GM21529 (cell line): Measurements from ENCODE around the gene ZNF814.
A peak's percentile ranks its signal among the peaks of the same experiment; 100 is the strongest.
"Not testable (repeated sequence)": the region's sequence is repeated elsewhere in the genome, so short reads cannot be mapped to it uniquely, and the experiment has no call there.

Experiments used
- ATAC-seq: cut with Tn5 transposase; IDR thresholded peaks from one replicate; pipeline ENCODE4 v1.9.1; 2021; ENCODE audit not compliant: unreplicated experiment

The ZNF814 gene

DNA sequence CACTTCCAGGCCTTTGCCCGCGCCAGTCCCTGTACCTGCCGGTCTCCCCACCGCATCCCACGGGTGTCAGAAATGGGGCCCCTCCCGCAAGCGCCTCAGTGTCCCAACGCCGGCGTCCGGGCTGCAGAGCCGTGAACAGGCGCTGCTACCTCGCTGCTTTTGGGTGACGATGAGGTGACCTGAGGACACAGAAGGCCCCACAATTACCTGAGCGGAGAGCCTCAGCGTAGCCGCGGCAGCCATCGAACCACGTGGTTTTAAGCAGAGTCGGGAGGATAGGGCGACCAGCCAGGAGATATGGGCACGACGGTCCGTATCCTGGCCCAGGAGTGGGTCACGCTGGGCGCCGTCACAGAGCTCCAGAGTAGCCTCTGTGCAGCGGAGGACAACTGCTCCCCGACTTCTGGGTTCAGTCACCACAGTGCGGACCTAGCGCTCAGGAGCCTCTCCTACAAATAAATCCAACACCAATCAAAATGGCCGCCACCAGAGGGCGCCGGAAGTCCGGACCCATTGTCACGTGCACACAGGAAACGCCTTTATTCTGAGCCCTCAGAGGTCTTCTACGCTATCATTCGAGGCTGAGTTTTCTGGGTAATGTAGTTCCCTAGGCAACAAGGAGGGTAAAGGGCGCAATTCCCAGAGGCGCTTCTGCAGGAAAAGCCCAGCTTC lies at the start of gene ZNF814:
ZNF814 (minus strand) TSS at position 478 of the 672 bp plus-strand sequence; CDS start at position 243, 235 bp downstream.
- ATAC-seq, result peak; percentile 85

DNA sequence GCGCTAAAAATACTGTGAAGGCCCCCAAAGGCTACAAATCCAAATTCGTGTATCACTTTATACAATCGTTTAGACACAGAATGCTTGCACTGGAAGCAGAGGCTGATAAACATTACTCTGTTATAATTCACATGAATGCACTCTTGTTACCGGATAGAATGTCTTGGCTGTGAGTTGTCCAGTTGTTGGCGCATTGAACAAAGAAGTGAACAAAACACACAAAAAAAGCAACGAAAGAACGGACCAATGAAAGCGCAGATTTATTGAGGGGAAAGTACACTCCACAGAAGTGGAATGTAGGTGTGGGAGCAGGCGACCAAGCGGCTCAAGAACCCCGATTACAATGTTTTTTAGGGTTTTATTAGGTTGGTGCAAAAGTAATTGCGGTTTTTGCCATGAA lies 46.9 kb upstream of the ZNF814 start:
- ATAC-seq, result no peak

DNA sequence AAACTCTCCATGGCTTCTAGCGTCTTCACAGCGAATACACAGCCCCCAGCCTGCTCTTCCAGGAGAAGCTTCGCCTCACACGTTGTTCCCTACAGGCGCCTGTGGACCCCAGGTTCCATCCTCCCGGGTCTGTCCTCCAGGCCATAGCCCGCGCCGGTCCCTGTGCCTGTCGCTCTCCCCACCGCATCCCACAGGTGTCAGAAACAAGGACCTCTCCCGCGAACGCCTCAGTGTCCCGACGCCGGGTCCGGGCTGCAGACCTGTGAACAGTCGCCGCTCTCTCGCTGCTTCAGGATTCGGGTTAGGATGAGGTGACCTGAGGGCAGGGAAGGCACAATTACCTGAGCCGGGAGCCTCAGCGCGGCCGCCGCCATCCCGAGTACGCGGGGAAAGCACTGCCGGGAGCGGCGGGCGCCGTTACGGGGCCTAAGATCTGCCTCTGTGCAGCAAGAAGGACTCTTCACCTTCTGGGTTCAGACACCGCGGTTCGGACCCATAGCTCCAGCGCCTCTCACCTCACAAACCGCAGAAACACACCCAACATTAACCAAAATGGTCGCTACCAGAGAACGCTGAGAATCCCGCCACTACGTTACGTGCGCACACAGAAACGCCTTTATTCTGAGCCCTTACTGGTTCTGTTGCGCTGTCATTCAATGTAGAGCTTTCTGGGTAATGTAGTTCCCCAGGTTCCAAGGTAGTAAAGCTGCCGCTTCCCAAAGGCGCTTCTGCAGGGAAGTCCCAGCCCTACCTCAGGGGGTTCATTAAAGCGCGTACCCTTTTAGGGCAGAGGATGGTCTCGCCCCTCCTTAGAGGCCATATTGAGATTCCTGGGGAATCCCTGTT lies 46.2 kb upstream of the ZNF814 start, which contains the start of gene ZNF418:
ZNF418 (minus strand) TSS at position 583 of the 846 bp plus-strand sequence. CDS start 1,580 bp downstream, outside the sequence.
- peak; percentile 74 for ATAC-seq

DNA sequence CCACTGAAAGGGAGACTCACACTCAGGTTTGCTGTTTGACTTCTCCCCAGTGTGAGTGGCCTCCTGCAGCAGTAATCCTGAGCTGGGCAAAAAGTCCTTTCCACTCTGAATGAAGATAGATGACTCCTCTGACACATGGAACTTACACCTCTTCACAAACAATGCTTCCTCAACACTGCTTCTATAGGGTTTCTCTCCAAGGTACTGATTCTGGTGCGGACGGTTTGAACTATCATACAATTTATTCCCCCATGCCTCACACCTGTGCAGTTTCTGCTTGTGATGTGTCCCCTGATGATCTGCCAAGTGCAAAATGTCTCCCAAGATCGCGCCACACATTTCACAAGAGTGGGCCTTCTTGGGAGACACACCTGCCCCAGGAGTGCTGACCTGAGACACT lies 38.8 kb upstream of the ZNF814 start:
- ATAC-seq, result no peak

DNA sequence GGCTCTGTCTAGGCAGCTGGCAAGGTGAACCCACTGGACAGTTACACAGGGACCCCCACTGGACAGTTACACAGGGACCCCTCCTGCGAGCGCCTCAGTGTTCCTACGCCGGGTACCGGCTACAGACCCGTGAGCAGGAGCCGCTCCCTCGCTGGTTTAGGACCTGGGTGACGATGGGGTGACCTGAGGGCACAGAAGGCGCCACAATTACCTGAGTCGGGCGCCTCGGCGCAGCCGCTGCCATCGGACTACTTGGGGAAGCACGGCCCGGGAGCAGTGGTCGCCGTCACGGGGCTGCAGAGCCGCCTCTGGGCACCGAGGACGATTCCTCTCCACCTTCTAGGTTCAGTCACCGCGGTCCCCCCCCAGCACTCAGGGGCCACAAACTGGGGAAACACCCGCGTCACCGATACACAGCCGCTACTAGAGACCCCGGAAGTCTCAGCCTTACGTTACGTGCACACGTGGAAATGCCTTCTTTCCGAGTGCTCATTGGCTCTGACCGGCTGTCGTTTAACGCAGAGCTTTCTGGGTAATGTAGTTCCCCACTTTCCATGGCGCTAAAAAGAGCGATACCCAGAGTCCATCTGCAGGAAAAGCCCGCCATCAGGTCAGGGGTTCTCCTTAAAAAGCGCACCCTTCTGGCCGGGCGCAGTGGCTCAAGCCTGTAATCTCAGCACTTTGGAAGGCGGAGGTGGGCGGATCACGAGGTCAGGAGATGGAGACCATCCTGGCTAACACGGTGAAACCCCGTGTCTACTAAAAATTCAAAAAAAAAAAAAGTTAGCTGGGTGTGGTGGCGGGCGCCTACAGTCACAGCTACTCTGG lies 27.5 kb upstream of the ZNF814 start, which contains the start of gene ZNF417:
ZNF417 (minus strand) TSS at position 425 of the 828 bp plus-strand sequence; CDS start at position 244, 181 bp downstream.
- peak; percentile 97 for ATAC-seq

DNA sequence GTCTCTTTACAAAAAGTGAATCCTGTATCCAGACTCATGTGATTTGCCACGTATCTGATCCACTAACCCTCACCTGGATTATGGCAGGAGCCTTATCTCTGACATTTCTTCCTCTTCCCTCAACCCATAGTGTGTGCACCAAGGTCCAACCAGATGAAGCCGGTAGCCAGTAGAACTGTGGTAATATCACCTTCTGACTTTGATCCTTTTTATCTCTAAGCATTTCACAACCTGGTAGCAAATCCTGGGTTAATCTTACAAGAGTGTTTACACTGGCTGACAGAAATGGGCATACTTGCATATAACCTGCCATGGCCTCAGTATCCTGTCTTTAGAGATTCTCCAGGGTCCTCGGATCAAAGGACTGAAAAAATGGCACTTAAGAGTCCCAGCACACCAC lies 25.7 kb upstream of the ZNF814 start:
- no peak for ATAC-seq

DNA sequence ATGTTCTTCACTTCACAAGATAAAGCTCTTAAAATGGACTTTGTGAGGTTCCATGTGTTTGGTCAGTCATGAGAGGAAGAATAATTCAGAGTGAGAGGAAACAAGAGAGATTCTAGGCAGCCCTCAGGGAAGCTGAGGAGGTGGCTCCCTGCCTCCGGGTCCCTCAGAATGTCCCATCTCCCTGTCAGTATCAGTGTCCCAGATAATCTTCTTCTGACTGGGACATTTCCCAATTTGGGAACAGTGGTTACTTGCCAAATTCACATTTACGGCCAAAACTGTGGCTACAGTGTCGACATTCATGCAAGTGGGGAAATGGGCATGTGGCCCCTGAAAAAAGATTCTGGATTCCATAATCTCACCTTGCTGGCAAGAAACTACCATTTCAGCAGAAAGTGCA lies 18.6 kb upstream of the ZNF814 start:
- no peak for ATAC-seq

DNA sequence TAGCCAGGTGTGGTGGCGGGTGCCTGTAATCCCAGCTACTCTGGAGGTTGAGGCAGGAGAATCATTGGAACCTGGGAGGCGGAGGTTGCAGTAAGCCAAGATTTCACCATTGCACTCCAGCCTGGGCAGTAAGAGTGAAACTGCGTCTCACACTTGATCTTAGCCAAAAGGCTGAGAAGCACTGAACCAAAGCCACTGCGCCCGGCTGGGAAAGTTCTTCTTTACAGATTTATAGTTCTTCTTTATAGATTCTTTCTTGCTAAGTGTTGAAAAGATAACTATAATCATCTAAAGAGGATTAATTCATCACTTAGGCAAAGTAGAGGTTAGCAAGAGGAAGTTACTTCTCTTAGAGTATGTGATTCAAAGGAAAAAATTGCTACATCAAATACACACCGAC lies 16.4 kb upstream of the ZNF814 start:
- no peak for ATAC-seq

DNA sequence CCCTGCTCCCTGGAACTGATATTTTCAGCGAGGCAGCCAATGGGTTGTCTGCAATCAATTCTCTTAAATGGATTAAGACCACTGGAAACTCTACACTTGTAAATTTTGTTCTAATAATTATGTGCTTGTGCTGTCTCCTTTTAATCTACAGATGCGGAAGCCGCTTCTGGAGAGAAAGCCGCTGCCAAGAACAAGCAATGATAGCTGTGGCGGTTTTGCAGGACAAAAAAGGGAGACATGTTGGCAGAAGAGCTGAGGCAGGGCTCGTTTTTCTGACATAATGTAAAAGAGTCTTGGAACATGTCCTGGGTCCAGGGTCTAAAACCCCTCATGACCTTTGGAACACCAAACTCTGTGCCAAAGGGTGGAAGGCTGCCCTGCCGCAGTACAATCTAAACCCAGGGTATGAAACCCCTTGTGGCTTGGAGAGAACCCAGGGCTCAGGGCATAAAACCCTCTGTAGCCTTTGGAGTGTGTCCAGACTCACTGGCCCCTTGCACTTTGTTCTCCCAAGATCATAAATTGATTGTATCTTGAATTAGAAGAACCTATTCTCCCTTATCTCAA lies 14.9 kb upstream of the ZNF814 start:
- ATAC-seq, result no peak

DNA sequence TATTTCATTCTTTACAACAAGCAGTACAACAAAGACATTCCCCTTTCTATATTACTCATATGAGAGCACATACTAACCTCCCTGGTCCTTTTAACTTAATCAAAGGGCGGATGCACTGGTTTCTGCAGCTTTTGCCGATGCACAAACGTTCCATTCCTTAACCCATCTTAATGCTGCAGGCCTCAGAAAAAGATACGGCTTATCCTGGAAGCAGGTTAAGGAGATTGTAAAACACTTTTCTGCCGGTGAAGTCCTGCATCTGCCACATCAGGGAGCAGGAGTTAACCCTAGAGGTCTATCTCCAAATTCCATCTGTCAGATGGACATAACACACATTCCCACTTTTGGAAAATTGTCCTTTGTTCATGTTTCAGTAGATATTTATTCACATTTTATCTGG lies 11.5 kb upstream of the ZNF814 start:
- ATAC-seq, result no peak

DNA sequence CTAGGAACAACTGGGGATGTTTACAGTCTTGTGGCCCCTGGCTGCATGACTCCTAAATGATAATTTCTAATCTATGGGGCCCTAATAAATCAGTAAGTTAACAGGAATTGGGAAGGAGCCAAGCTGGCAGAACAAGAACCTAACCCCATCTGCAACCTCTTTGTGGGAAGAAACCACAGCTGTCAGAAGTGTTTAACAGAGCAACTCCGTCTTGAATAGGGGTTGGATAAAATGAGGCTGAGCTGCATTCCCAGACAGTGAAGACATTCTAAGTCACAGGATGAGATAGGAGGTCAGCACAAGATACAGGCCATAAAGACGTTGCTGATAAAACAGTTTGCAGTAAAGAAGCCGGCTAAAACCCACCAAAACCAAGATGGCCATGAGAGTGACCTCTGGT lies 1.9 kb upstream of the ZNF814 start:
- ATAC-seq, result not testable (repeated sequence)

DNA sequence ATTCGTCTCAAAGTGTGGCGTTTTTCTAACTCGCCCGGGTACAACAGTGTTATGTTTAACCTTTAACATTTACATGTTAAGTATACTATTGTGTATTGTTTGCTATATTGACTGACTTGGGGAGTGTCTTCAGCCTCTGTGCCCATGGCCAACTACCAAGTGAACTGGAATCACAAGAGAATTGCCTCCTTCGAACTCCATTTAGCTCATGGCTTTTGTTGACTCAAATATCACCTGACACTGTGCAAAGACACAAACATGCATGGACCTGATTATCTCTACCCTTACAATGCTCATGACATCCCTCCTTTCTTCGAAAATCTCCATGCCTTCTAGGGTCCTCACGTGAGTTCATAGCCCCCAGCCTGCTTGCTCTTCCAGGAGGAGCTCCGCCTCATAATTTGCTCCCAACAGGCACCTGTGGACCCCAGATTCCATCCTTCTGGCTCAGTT lies 704 bp downstream of the ZNF814 start:
- no peak for ATAC-seq

DNA sequence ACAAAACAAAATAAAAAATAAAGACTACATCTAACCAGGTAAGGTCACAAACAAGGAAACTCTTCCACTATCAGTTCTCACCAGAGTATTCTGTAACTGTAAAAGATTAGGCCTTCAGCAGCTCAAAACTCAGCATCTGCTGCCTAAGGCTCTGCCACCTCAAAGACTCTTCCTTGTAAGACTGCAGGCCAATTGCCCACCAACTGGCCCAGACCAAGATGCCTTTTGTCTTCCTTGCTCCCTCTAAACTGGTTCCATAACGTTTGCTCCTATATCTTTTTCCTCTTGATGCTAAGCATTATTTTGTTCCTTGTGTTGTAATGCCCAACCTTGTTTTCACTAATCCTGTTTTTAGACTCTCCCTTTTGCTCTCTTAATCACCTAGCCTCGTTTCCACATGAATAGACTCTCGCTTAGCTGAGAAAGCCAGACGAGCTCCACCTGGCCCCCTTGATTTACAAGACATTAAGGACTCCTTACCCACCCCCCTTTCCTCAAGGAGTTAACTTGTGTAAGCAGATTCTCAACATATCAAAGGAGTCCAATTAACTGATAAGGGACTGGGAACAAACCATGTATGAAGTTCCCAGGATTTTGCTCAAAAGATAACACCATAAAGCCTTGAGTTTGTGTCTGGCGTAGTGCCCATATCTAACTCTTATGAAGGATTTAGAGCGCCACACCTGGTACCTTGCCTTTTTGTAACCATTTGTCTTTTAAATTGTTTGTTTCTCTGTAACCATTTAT lies 1.5 kb downstream of the ZNF814 start:
- no peak for ATAC-seq

DNA sequence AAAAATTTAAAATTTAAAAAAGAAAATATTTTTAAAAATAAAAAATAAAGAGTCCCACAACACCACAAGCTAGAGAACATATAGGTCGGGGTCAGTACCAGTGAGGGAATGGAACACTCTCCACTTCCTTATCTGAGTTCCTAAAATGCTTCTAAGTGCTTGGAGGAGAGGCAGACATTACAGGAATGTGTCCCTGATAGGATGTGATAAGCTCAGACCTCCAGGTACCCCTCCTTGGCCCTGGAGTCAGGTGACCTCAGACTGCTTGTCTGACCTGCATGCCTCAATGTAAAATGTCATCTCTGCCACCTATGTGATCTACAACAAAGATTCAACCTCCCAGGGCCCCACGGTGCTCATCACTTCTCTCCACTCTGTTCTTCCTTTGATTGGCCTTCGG lies 2.8 kb downstream of the ZNF814 start:
- no peak for ATAC-seq

DNA sequence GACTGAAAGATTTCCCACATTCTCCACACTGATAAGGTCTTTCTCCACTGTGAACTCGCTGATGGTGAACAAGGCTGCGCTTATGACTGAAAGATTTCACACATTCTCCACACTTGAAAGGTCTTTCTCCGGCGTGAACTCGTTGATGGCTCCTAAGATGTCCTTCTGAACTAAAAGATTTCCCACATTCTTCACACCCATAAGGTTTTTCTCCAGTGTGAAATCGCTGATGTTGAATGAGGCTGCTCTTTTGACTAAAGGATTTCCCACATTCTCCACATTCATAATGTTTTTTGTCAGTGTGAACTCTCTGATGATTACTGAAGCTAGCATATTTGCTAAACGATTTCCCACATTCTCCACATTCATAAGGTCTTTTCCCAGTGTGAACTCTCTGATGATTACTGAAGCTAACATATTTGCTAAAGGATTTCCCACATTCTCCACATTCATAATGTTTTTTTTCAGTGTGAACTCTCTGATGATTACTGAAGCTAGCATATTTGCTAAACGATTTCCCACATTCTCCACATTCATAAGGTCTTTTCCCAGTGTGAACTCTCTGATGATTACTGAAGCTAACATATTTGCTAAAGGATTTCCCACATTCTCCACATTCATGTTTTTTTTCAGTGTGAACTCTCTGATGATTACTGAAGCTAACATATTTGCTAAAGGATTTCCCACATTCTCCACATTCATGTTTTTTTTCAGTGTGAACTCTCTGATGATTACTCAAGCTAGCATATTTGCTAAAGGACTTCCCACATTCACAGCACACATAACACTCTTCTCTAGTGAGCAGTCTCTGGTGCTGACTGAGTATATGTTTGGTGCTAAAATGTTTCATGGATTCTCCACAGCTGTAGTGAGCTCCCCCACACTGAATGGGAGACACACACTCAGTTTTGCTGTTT lies 14.7 kb downstream of the ZNF814 start:
- ATAC-seq, result not testable (repeated sequence)

DNA sequence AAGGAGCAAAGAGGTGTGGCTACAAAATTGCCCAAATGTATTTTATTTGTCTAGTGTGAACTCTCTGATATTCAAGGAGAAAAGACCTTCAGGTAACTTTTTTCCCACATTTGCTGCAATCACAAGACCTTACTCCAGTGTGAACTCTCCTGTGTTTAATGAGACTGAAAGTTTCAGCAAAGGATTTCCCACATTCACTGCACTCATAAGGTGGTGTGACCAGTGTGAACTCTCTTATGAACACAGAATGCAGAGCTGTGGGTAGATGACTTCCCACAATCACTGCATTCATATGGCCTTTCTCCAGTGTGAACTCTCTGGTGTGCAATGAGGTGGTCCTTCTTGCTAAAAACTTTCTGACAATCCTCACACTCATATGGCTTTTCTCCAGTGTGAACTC lies 16.4 kb downstream of the ZNF814 start:
- no peak for ATAC-seq

DNA sequence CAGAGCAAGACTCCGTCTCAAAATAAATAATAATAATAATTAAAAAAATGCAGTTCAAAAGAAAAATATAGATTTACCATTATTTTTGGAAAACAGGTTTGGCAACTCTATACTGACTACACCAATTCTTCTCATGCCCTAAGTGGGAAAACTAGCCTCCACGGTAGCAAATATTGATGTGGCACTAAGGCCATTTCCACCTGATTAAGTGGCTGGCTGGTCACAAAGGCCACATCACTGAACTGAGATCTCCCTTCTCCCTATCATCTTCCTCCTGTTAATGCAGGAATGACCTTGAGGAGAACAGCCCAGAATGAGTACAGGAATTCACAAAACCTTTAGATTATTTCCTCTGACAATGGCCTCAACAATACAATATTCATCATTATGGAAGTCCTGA lies 18.6 kb downstream of the ZNF814 start:
- no peak for ATAC-seq

DNA sequence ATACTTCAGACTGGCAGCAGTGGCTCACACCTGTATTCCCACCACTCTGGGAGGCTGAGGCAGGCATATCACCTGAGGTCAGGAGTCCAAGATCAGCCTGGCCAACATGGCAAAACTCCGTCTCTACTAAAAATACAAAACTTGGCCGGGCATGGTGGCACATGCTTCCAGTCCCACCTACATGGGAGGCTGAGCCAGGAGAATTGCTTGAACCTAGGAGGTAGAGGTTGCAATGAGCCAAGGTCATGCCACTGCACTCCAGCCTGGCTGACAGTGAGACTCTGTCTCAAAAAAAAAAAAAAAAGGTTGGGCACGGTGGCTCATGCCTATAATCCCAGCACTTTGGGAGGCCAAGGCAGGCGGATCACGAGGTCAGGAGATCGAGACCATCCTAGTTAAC lies 19.2 kb downstream of the ZNF814 start:
- not testable (repeated sequence) for ATAC-seq

DNA sequence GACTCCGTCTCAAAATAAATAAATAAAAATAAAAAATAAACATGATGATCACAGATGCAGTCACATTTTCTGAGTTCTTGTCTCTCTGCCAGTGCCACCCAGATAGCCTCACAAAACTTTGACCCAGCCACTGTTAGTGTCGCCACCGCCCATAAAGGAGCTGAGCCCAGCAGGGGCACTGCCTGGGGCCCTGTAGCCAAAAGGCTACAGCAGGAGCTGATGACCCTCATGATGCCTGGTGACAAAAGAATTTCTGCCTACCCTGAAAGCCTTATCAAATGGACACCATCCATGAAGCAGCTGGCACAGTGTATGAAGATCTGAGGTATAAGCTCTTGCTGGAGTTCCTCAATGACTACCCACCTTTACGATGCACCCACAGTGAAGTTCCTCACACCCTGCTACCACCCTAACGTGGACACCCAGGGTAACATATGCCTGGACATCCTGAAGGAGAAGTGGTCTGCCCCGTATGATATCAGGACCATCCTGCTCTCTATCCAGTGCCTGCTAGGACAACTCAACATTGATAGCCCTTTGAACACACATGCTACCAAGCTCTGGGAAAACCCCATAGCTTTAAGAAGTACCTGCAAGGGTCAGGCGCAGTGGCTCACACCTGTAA lies 20.9 kb downstream of the ZNF814 start:
- ATAC-seq, result no peak
